ENCODE results near the gene KCNJ12. TPM values are rescaled to one million over a fixed set of nuclear protein-coding genes. Genes with fewer than 3 reads are reported as not detected.

The KCNJ12 gene
- total and polyA plus RNA-seq, 2 experiments from 2014 or later = 0.61 to 2.4 TPM

Other genes with a start within 250 kb of the KCNJ12 start
- 24.7 and 26.6 TPM in 2 replicates for gene DHRS7B, start 249.4 kb upstream of the KCNJ12 start, total RNA-seq (2014; rRNA removed; shearing (Covaris generic))
- 26.8 and 27.9 TPM in 2 replicates for gene DHRS7B, start 249.4 kb upstream of the KCNJ12 start, polyA plus RNA-seq (2016; fragmentation: Nextera tagmentation; extraction: Ambion mirVana)
- 38.5 and 40.0 TPM in 2 replicates for gene TMEM11, start 162.2 kb upstream of the KCNJ12 start, total RNA-seq (2014; rRNA removed; shearing (Covaris generic))
- gene TMEM11, start 162.2 kb upstream of the KCNJ12 start, polyA plus RNA-seq (2016; fragmentation: Nextera tagmentation; extraction: Ambion mirVana) = 84.8 and 90.2 TPM in 2 replicates
- 8.1 and 8.7 TPM in 2 replicates for gene NATD1, start 122.9 kb upstream of the KCNJ12 start, total RNA-seq (2014; rRNA removed; shearing (Covaris generic))
- gene NATD1, start 122.9 kb upstream of the KCNJ12 start, polyA plus RNA-seq (2016; fragmentation: Nextera tagmentation; extraction: Ambion mirVana) = 2.1 TPM in 2 replicates
- gene MAP2K3, start 91.6 kb upstream of the KCNJ12 start, total RNA-seq (2014; rRNA removed; shearing (Covaris generic)) = 30.6 and 31.7 TPM in 2 replicates
- gene MAP2K3, start 91.6 kb upstream of the KCNJ12 start, polyA plus RNA-seq (2016; fragmentation: Nextera tagmentation; extraction: Ambion mirVana) = 28.4 and 28.5 TPM in 2 replicates

Measured in GM23338 (cell line).